Activated CD4-positive, alpha-beta T cell treated with anti-CD3 and anti-CD28 coated beads for 48 hours (primary cell): ENCODE measurements around the gene FKBP1B.
"Not testable (repeated sequence)": the region's sequence is repeated elsewhere in the genome, so short reads cannot be mapped to it uniquely, and the experiment has no call there.

Experiments
- DNase-seq: peaks from one replicate; pipeline ENCODE4 v3.0.0-alpha.2; 2020

The FKBP1B gene

GRCh38 chr2:24049485-24050021 lies at the start of gene FKBP1B:
Gene FKBP1B, plus strand, starts transcription at chr2:24049741. Its CDS starts 109 bp downstream, at chr2:24049850.
- DNase-seq: peak; percentile 61

- DNase-seq: no peak
Observed at GRCh38 chr2:24007693-24008092, 41.8 kb upstream of the FKBP1B start.

GRCh38 chr2:24008672-24009366 lies 40.7 kb upstream of the FKBP1B start:
- no peak for DNase-seq

- no peak for DNase-seq
Observed at GRCh38 chr2:24009367-24009679, 40.2 kb upstream of the FKBP1B start.

GRCh38 chr2:24009680-24010476 lies 39.7 kb upstream of the FKBP1B start, which contains the start of gene MFSD2B:
Gene MFSD2B, plus strand, starts transcription at chr2:24010085. Its CDS starts 12 bp downstream, at chr2:24010097.
- DNase-seq: no peak

GRCh38 chr2:24010477-24011249 lies 38.9 kb upstream of the FKBP1B start:
- DNase-seq: no peak

- DNase-seq: no peak
Observed at GRCh38 chr2:24011250-24012104, 38.1 kb upstream of the FKBP1B start.

- DNase-seq: no peak
Observed at GRCh38 chr2:24012521-24013188, 36.9 kb upstream of the FKBP1B start.

- not testable (repeated sequence) for DNase-seq
Observed at GRCh38 chr2:24014902-24015301, 34.6 kb upstream of the FKBP1B start.

- DNase-seq: no peak
Observed at GRCh38 chr2:24015562-24016375, 33.8 kb upstream of the FKBP1B start.

GRCh38 chr2:24016376-24016761 lies 33.2 kb upstream of the FKBP1B start:
- DNase-seq: no peak

GRCh38 chr2:24016853-24017703 lies 32.5 kb upstream of the FKBP1B start:
- no peak for DNase-seq

GRCh38 chr2:24017711-24018110 lies 31.8 kb upstream of the FKBP1B start:
- DNase-seq: no peak

GRCh38 chr2:24018241-24018640 lies 31.3 kb upstream of the FKBP1B start:
- DNase-seq: no peak

GRCh38 chr2:24019729-24020128 lies 29.8 kb upstream of the FKBP1B start:
- DNase-seq: no peak

GRCh38 chr2:24020244-24020643 lies 29.3 kb upstream of the FKBP1B start:
- DNase-seq: no peak

- DNase-seq: peak; percentile 44
Observed at GRCh38 chr2:24021122-24021998, 28.2 kb upstream of the FKBP1B start.

- no peak for DNase-seq
Observed at GRCh38 chr2:24022324-24022974, 27.1 kb upstream of the FKBP1B start.
